Tibial artery (tissue), 4 donors: ENCODE measurements around the gene GNPDA1.

Experiments
- DNase-seq, 2 donors: peaks; one replicate each; pipeline ENCODE4 v3.0.0-alpha.2; 2019
- H3K27ac ChIP-seq, 2 donors: fragments of 200-600 bp; sonication (generic) in 1 of 2; 1 replicate in 1 of 2; 2 replicates in 1 of 2; pipeline ENCODE4 v1.5.1; 2018 to 2019; ENCODE audit warnings: mild to moderate bottlenecking in 1 of 2
- H3K27me3 ChIP-seq, 2 donors: fragments of 200-600 bp; sonication (generic) in 1 of 2; one replicate each; pipeline versions ENCODE4 v1.5.1 to v1.6.0; 2016 to 2019
- H3K36me3 ChIP-seq, 3 donors: fragments of 200-600 bp; sonication (generic) in 2 of 3; one replicate each; pipeline ENCODE4 v1.5.1; 2016 to 2019; ENCODE audit warnings: mild to moderate bottlenecking in 2 of 3
- H3K4me1 ChIP-seq, 4 donors: fragments of 200-600 bp; sonication (generic) in 2 of 4; 1 replicate in 3 of 4; 2 replicates in 1 of 4; pipeline ENCODE4 v1.5.1; 2016 to 2019
- H3K4me3 ChIP-seq, 2 donors: fragments of 200-600 bp; sonication (generic) in 1 of 2; 1 replicate in 1 of 2; 2 replicates in 1 of 2; pipeline ENCODE4 v1.5.1; 2018 to 2019; ENCODE audit warnings: mild to moderate bottlenecking in 2 of 2
- H3K9me3 ChIP-seq, 3 donors: fragments of 200-600 bp; sonication (generic) in 1 of 3; one replicate each; pipeline ENCODE4 v1.5.1; 2016 to 2019
- CTCF ChIP-seq, 2 experiments: fragments of 200-600 bp in 1 of 2; fragments of 450-650 bp in 1 of 2; IDR thresholded peaks; one replicate each; pipeline ENCODE4 v1.5.1; 2017 to 2019; ENCODE audit warnings: antibody characterized with exemption in 2 of 2, mild to moderate bottlenecking in 1 of 2, moderate library complexity in 1 of 2
- intact Hi-C: fragments of 100-400 bp; cut with DNase I; formaldehyde crosslinking; loops from one replicate; pipeline ENCODE4 v1.15.0; 2023; ENCODE audit warnings: low total_unique reads

Gene GNPDA1

GRCh38 chr5:142024771-142025304 is 12.0 kb upstream of the GNPDA1 start:
- peak overlapping the region; percentile 51 to 55 for H3K4me3 ChIP-seq
- no peaks in the 10 kb centered on the region for H3K9me3 ChIP-seq
- H3K4me1 ChIP-seq: peaks cover 0 to 8% (median 1%) of the 10 kb centered on the region in 4 donors
- peak overlapping the region; percentile 74 to 90 for H3K27ac ChIP-seq
- intact Hi-C loops: no loop called here
- H3K36me3 ChIP-seq: no peaks in the 10 kb centered on the region
- TF ChIP-seq CTCF (IDR thresholded peaks at IDR 0.05): no peak
- no peaks in the 10 kb centered on the region for H3K27me3 ChIP-seq
- peak; percentile 86 to 92 for DNase-seq

- H3K4me3 ChIP-seq: no peak overlapping the region
- no peaks in the 10 kb centered on the region for H3K27me3 ChIP-seq
- H3K4me1 ChIP-seq: peaks cover 0 to 8% (median 1%) of the 10 kb centered on the region in 4 donors
- H3K9me3 ChIP-seq: no peaks in the 10 kb centered on the region
- no peak for TF ChIP-seq CTCF (IDR thresholded peaks at IDR 0.05)
- no peak overlapping the region for H3K27ac ChIP-seq
- H3K36me3 ChIP-seq: no peaks in the 10 kb centered on the region
- intact Hi-C loops: no loop called here
- no peak for DNase-seq
These were observed 11.0 kb upstream of the GNPDA1 start for GRCh38 chr5:142023836-142024235.

- no peak for DNase-seq
- H3K27ac ChIP-seq: no peak overlapping the region
- intact Hi-C loops: no loop called here
- no peaks in the 10 kb centered on the region for H3K27me3 ChIP-seq
- no peak overlapping the region for H3K4me3 ChIP-seq
- TF ChIP-seq CTCF (IDR thresholded peaks at IDR 0.05): no peak
- no peaks in the 10 kb centered on the region for H3K9me3 ChIP-seq
- peaks cover 0 to 4% (median under 1%) of the 10 kb centered on the region in 4 donors for H3K4me1 ChIP-seq
- H3K36me3 ChIP-seq: no peaks in the 10 kb centered on the region
These were observed 7.4 kb upstream of the GNPDA1 start for GRCh38 chr5:142020122-142020659.

GRCh38 chr5:142017832-142018427 is 5.1 kb upstream of the GNPDA1 start:
- TF ChIP-seq CTCF (IDR thresholded peaks at IDR 0.05): no peak
- Histone ChIP-seq H3K9me3 (no peaks in the 10 kb centered on the region), H3K4me3 (no peak overlapping the region), H3K27ac (no peak overlapping the region), H3K27me3 (no peaks in the 10 kb centered on the region), H3K36me3 (no peaks in the 10 kb centered on the region), H3K4me1 (peaks cover 0 to 21% (median 5%) of the 10 kb centered on the region in 4 donors)
- no peak for DNase-seq
- intact Hi-C loops: no loop called here

- Histone ChIP-seq H3K27ac (no peak overlapping the region), H3K27me3 (no peaks in the 10 kb centered on the region), H3K4me1 (peaks cover 0 to 30% (median 13%) of the 10 kb centered on the region in 4 donors), H3K9me3 (no peaks in the 10 kb centered on the region), H3K36me3 (peaks cover 0 to 2% (median 0%) of the 10 kb centered on the region in 3 donors), H3K4me3 (no peak overlapping the region)
- no peak for DNase-seq
- intact Hi-C loops: no loop called here
- TF ChIP-seq CTCF (IDR thresholded peaks at IDR 0.05): no peak
These were observed 3.7 kb upstream of the GNPDA1 start for GRCh38 chr5:142016556-142016955.
